GM12891 (cell line): ENCODE measurements around the gene ANKRD28.
"Not testable (repeated sequence)": the region's sequence is repeated elsewhere in the genome, so short reads cannot be mapped to it uniquely, and the experiment has no call there.

Experiments used
- PAX5 ChIP-seq: IDR thresholded peaks from 2 replicates; pipeline ENCODE4 v1.6.1; 2011; ENCODE audit warnings: low read length, moderate library complexity, mild to moderate bottlenecking; ENCODE audit not compliant: insufficient read depth, severe bottlenecking
- POLR2A ChIP-seq: IDR thresholded peaks from 2 replicates; pipeline ENCODE4 v1.6.1; 2011; ENCODE audit warnings: low read depth, low read length, control low read depth
- POLR2AphosphoS5 ChIP-seq: IDR thresholded peaks from 2 replicates; pipeline ENCODE4 v1.6.1; 2011; ENCODE audit warnings: low read depth, low read length, control low read depth
- SPI1 ChIP-seq: IDR thresholded peaks from 2 replicates; pipeline ENCODE4 v1.6.1; 2011; ENCODE audit warnings: low read depth, low read length, control low read depth
- TAF1 ChIP-seq: IDR thresholded peaks from 2 replicates; pipeline ENCODE4 v1.6.1; 2011; ENCODE audit warnings: low read depth, low read length, control low read depth

DNA sequence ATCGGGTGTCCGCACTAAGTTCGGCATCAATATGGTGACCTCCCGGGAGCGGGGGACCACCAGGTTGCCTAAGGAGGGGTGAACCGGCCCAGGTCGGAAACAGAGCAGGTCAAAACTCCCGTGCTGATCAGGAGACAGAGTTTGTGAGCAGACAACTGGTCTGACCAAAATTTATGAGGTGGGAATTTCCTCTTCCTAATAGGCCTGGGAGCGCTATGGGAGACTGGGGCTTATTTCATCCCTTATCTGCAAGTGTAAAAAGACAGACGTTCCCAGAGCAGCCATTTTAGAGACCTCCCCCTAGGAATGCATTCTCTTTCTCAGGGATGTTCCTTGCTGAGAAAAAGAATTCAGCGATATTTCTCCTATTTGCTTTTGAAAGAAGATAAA is 59.2 kb downstream of the ANKRD28 start:
- TF ChIP-seq POLR2A, POLR2AphosphoS5, TAF1, SPI1, PAX5: not testable (repeated sequence)
